Osteoblast (primary cell): ENCODE data around the gene HTR5A. TPM values are rescaled to one million over a fixed set of nuclear protein-coding genes. Genes with fewer than 3 reads are reported as not detected.
"Not testable (repeated sequence)": the region's sequence is repeated elsewhere in the genome, so short reads cannot be mapped to it uniquely, and the experiment has no call there.

Source experiments
- DNase-seq: peaks from one replicate; pipeline ENCODE4 v3.0.0; 2011; ENCODE audit warnings: low spot score, mixed read lengths; ENCODE audit not compliant: insufficient read length; ENCODE audit errors: missing footprints
- H2AFZ ChIP-seq: 2 replicates; pipeline ENCODE4 v1.6.0; 2011; ENCODE audit warnings: mild to moderate bottlenecking, low read length
- H3K27ac ChIP-seq: 2 replicates; pipeline ENCODE4 v1.5.1; 2011; ENCODE audit warnings: mild to moderate bottlenecking, low read depth, low read length, moderate library complexity
- H3K27me3 ChIP-seq: 2 replicates; pipeline ENCODE4 v1.6.0; 2012; ENCODE audit warnings: mild to moderate bottlenecking, control low read depth, inconsistent platforms, low read length, moderate library complexity; ENCODE audit not compliant: insufficient read depth
- H3K36me3 ChIP-seq: 2 replicates; pipeline ENCODE4 v1.5.1; 2011; ENCODE audit warnings: mild to moderate bottlenecking, low read length, control low read depth, moderate library complexity; ENCODE audit not compliant: insufficient read depth
- H3K4me1 ChIP-seq: 2 replicates; pipeline ENCODE4 v1.5.1; 2011; ENCODE audit warnings: mild to moderate bottlenecking, low read length, control low read depth, moderate library complexity; ENCODE audit not compliant: insufficient read depth
- H3K4me2 ChIP-seq: 2 replicates; pipeline ENCODE4 v1.6.0; 2011; ENCODE audit warnings: mild to moderate bottlenecking, low read length; ENCODE audit not compliant: insufficient read depth
- H3K4me3 ChIP-seq: fragments of 200-600 bp; sonication (generic); 3 replicates; pipeline ENCODE4 v1.5.1; 2012; ENCODE audit warnings: mild to moderate bottlenecking, low read length, inconsistent platforms; ENCODE audit not compliant: insufficient read depth
- H3K79me2 ChIP-seq: 2 replicates; pipeline ENCODE4 v1.6.0; 2012; ENCODE audit warnings: mild to moderate bottlenecking, low read length, control low read depth, inconsistent platforms; ENCODE audit not compliant: insufficient read depth
- H3K9me3 ChIP-seq: 2 replicates; pipeline ENCODE4 v1.5.1; 2011; ENCODE audit warnings: low read depth, low read length, control low read depth
- H4K20me1 ChIP-seq: 2 replicates; pipeline ENCODE4 v1.6.0; 2012; ENCODE audit warnings: mild to moderate bottlenecking, low read length, control low read depth; ENCODE audit not compliant: insufficient read depth
- total RNA-seq: library from RNA; depleted of rRNA; stranded (reverse); fragments of >200 nt; gene quantifications from 2 replicates; pipeline ENCODE4 v1.2.3, GENCODE V29; 2012
- TF ChIP-seq, protein P1 (sequence below): IDR thresholded peaks from 2 replicates; pipeline ENCODE4 v1.5.1; 2011; ENCODE audit warnings: mild to moderate bottlenecking, low read depth, low read length, moderate library complexity; ENCODE audit errors: extremely low read depth

The HTR5A gene
- total RNA-seq, 1 donor, result not detected

- DNase-seq, result no peak
- no peaks in the 10 kb centered on the region for H3K27me3 ChIP-seq
- H3K36me3 ChIP-seq, result no peaks in the 10 kb centered on the region
- no peaks in the 10 kb centered on the region for H3K4me1 ChIP-seq
- no peaks in the 10 kb centered on the region for H4K20me1 ChIP-seq
- H3K4me3 ChIP-seq, result no peak overlapping the region
- H3K4me2 ChIP-seq, result no peak overlapping the region
- no peak overlapping the region for H3K27ac ChIP-seq
- TF ChIP-seq, protein P1, sequence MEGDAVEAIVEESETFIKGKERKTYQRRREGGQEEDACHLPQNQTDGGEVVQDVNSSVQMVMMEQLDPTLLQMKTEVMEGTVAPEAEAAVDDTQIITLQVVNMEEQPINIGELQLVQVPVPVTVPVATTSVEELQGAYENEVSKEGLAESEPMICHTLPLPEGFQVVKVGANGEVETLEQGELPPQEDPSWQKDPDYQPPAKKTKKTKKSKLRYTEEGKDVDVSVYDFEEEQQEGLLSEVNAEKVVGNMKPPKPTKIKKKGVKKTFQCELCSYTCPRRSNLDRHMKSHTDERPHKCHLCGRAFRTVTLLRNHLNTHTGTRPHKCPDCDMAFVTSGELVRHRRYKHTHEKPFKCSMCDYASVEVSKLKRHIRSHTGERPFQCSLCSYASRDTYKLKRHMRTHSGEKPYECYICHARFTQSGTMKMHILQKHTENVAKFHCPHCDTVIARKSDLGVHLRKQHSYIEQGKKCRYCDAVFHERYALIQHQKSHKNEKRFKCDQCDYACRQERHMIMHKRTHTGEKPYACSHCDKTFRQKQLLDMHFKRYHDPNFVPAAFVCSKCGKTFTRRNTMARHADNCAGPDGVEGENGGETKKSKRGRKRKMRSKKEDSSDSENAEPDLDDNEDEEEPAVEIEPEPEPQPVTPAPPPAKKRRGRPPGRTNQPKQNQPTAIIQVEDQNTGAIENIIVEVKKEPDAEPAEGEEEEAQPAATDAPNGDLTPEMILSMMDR, result no peak
- no peaks in the 10 kb centered on the region for H3K9me3 ChIP-seq
- H2AFZ ChIP-seq, result no peak overlapping the region
- no peaks in the 10 kb centered on the region for H3K79me2 ChIP-seq
Observed at GRCh38 chr7:155032978-155033377, 37.1 kb upstream of the HTR5A start.

GRCh38 chr7:155034495-155034894 is 35.6 kb upstream of the HTR5A start:
- H4K20me1 ChIP-seq, DNase-seq, H3K9me3 ChIP-seq, H2AFZ ChIP-seq, H3K27ac ChIP-seq, H3K36me3 ChIP-seq, H3K4me1 ChIP-seq, H3K27me3 ChIP-seq, H3K4me2 ChIP-seq, H3K79me2 ChIP-seq, H3K4me3 ChIP-seq: not testable (repeated sequence)

DNA sequence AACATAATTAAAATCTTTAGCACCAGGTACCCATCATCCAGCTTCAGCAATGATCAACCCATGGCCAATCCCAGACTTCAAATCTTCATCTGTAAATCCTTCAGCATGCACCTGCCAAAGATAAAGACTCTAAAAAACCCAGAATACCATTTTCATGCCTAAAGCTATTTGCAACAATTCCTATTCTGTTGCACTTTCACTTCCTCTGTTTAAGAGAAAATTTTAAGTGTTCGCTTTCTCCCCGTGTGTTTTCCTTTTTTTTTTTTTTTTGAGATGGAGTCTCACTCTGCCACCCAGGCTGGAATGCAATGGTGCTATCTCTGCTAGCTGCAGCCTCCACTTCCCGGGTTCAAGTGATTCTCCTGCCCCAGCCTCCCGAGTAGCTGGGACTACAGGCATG is 31.8 kb upstream of the HTR5A start:
- no peak overlapping the region for H2AFZ ChIP-seq

DNA sequence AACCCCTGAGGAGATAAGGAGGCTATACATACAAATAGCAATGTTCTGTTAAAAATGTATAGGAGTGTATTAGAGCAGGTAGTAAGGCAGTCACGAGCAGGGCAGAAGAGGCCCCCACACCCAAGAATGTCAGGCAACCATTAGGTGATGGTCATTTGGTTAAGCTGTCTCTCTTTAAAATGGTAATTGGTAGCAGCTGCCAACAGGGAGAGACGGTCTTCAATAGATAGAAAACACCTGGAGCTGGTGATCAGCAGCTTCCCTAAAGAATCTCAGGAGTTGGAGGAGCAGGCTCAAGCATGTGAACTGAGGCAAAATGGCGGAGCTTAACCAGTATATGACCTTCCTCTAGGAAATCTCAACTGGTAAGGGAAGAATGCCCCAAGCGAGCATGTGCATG is 26.4 kb upstream of the HTR5A start:
- DNase-seq, result no peak
- H3K9me3 ChIP-seq, result no peaks in the 10 kb centered on the region
- H3K36me3 ChIP-seq, result no peaks in the 10 kb centered on the region
- H3K4me1 ChIP-seq, result no peaks in the 10 kb centered on the region
- no peak overlapping the region for H3K27ac ChIP-seq
- TF ChIP-seq, protein P1, result no peak
- no peak overlapping the region for H3K4me2 ChIP-seq
- no peak overlapping the region for H3K4me3 ChIP-seq
- no peaks in the 10 kb centered on the region for H4K20me1 ChIP-seq
- H2AFZ ChIP-seq, result no peak overlapping the region
- H3K27me3 ChIP-seq, result no peaks in the 10 kb centered on the region
- no peaks in the 10 kb centered on the region for H3K79me2 ChIP-seq

More for the DNA sequence above, 31.8 kb upstream of the HTR5A start:
- Histone ChIP-seq H3K4me2 (no peak overlapping the region), H4K20me1 (no peaks in the 10 kb centered on the region), H3K9me3 (no peaks in the 10 kb centered on the region), H3K79me2 (no peaks in the 10 kb centered on the region), H3K27me3 (no peaks in the 10 kb centered on the region), H3K4me1 (no peaks in the 10 kb centered on the region), H3K4me3 (no peak overlapping the region), H3K36me3 (no peaks in the 10 kb centered on the region), H3K27ac (no peak overlapping the region)
- TF ChIP-seq, protein P1, result no peak
- DNase-seq, result no peak
